ENCODE results near the gene PXMP2.

GRCh38 chr12:132695431-132695830 is 8.0 kb downstream of the PXMP2 start:
- TF ChIP-seq CTCF (conservative IDR thresholded peaks at IDR 0.05) = no peak
- no peak for TF ChIP-seq ZFX (IDR thresholded peaks at IDR 0.05)
